Measurements from ENCODE around the gene CCL17. TPM values are rescaled to one million over a fixed set of nuclear protein-coding genes. Genes with fewer than 3 reads are reported as not detected.

The CCL17 gene
- total RNA-seq, 1 donor from 2014 or later = not detected

- no peak for TF ChIP-seq POLR2A (IDR thresholded peaks at IDR 0.05)
- Histone ChIP-seq H3K27me3 (no peaks in the 10 kb centered on the region), H3K4me1 (peaks cover 35% of the 10 kb centered on the region), H3K36me3 (no peaks in the 10 kb centered on the region), H3K4me3 (no peak overlapping the region), H3K9me3 (no peaks in the 10 kb centered on the region), H3K27ac (no peak overlapping the region)
- DNase-seq (ENCODE audit: extremely low spot score in 2 of 2) = no peak
- intact Hi-C loops (cut with DNase I) = no loop called here
Observed at GRCh38 chr16:57387598-57388354, 16.8 kb upstream of the CCL17 start.

- H3K27me3 ChIP-seq = no peaks in the 10 kb centered on the region
- no peaks in the 10 kb centered on the region for H3K36me3 ChIP-seq
- H3K27ac ChIP-seq = no peak overlapping the region
- peaks cover 32% of the 10 kb centered on the region for H3K4me1 ChIP-seq
- no peak overlapping the region for H3K4me3 ChIP-seq
- no peak for DNase-seq (ENCODE audit: extremely low spot score in 2 of 2)
- H3K9me3 ChIP-seq = no peaks in the 10 kb centered on the region
- TF ChIP-seq POLR2AphosphoS5 (IDR thresholded peaks at IDR 0.05; ENCODE audit: insufficient read depth in 1 of 2, low read depth in 1 of 2) (no peak), POLR2A (IDR thresholded peaks at IDR 0.05) (no peak), CTCF (IDR thresholded peaks at IDR 0.05) (no peak)
- intact Hi-C loops (cut with DNase I) = no loop called here
Observed at GRCh38 chr16:57388359-57389086, 16.0 kb upstream of the CCL17 start.

- Histone ChIP-seq H3K27ac (no peak overlapping the region), H3K27me3 (no peaks in the 10 kb centered on the region), H3K4me1 (peaks cover 28% of the 10 kb centered on the region), H3K9me3 (no peaks in the 10 kb centered on the region), H3K36me3 (no peaks in the 10 kb centered on the region), H3K4me3 (no peak overlapping the region)
- TF ChIP-seq CTCF (IDR thresholded peaks at IDR 0.05) (no peak), POLR2A (IDR thresholded peaks at IDR 0.05) (no peak), POLR2AphosphoS5 (IDR thresholded peaks at IDR 0.05; ENCODE audit: insufficient read depth in 1 of 2, low read depth in 1 of 2) (no peak)
- no peak for DNase-seq (ENCODE audit: extremely low spot score in 2 of 2)
- intact Hi-C loops (cut with DNase I) = no loop called here
Observed at GRCh38 chr16:57389087-57389468, 15.5 kb upstream of the CCL17 start.

- Histone ChIP-seq H3K9me3 (no peaks in the 10 kb centered on the region), H3K4me3 (no peak overlapping the region), H3K4me1 (peaks cover 19% of the 10 kb centered on the region), H3K27ac (no peak overlapping the region), H3K36me3 (no peaks in the 10 kb centered on the region), H3K27me3 (no peaks in the 10 kb centered on the region)
- TF ChIP-seq POLR2AphosphoS5 (IDR thresholded peaks at IDR 0.05; ENCODE audit: insufficient read depth in 1 of 2, low read depth in 1 of 2) (no peak), POLR2A (IDR thresholded peaks at IDR 0.05) (no peak), CTCF (IDR thresholded peaks at IDR 0.05) (no peak)
- no peak for DNase-seq (ENCODE audit: extremely low spot score in 2 of 2)
- intact Hi-C loops (cut with DNase I) = no loop called here
Observed at GRCh38 chr16:57390636-57391295, 13.8 kb upstream of the CCL17 start.

GRCh38 chr16:57391300-57391699, 13.3 kb upstream of the CCL17 start:
- Histone ChIP-seq H3K4me3 (no peak overlapping the region), H3K27me3 (no peaks in the 10 kb centered on the region), H3K9me3 (no peaks in the 10 kb centered on the region), H3K36me3 (no peaks in the 10 kb centered on the region), H3K4me1 (peaks cover 16% of the 10 kb centered on the region), H3K27ac (no peak overlapping the region)
- no peak for DNase-seq (ENCODE audit: extremely low spot score in 2 of 2)
- intact Hi-C loops (cut with DNase I) = no loop called here
- no peak for TF ChIP-seq POLR2AphosphoS5 (IDR thresholded peaks at IDR 0.05; ENCODE audit: insufficient read depth in 1 of 2, low read depth in 1 of 2)
- no peak for TF ChIP-seq POLR2A (IDR thresholded peaks at IDR 0.05)
- TF ChIP-seq CTCF (IDR thresholded peaks at IDR 0.05) = no peak

All from vagina (tissue), 2 donors.